IMR-90 (cell line): ENCODE measurements around the gene AXIN1. TPM values are rescaled to one million over a fixed set of nuclear protein-coding genes. Genes with fewer than 3 reads are reported as not detected.

Experiments used
- ATAC-seq: fragments of 200-7000 bp; cut with Tn5 transposase; 2 replicates; pipeline ENCODE4 v1.9.1; 2020; ENCODE audit warnings: low read depth, mild to moderate bottlenecking, moderate library complexity
- BruUV-seq: library from RNA; stranded (reverse); fragments of 400-500 nt; replicated peaks from 2 replicates; lab custom pipeline; 2021; lab: Mats Ljungman, UMichigan
- CTCF ChIA-PET: fragments of 300-600 bp; formaldehyde crosslinking; extraction: SDS; loops from one replicate; lab custom pipeline; 2021; ENCODE audit warnings: antibody characterized with exemption; lab: Yijun Ruan, JAX
- POLR2A ChIA-PET: fragments of 300-600 bp; sonication (Branson Sonifier 250); formaldehyde crosslinking; loops from one replicate; lab custom pipeline; 2022; ENCODE audit warnings: antibody characterized with exemption; ENCODE audit not compliant: unreplicated experiment; lab: Charles Lee
- DNase-seq: peaks from one replicate; pipeline ENCODE4 v3.0.0; 2013
- H2AFZ ChIP-seq: replicated peaks from 2 replicates; pipeline ENCODE3; 2013; ENCODE audit warnings: low read length, mild to moderate bottlenecking; ENCODE audit not compliant: poor library complexity
- H2AK5ac ChIP-seq: 2 replicates; pipeline ENCODE4 v1.6.1; 2013; ENCODE audit warnings: low read depth, low read length, inconsistent platforms
- H2AK9ac ChIP-seq: replicated peaks from 2 replicates; pipeline ENCODE3; 2013; ENCODE audit warnings: mild to moderate bottlenecking, low read depth, low read length, moderate library complexity; ENCODE audit not compliant: poor library complexity
- H2BK120ac ChIP-seq: 2 replicates; pipeline ENCODE4 v1.6.1; 2013; ENCODE audit warnings: low read depth, low read length, inconsistent platforms
- H2BK15ac ChIP-seq: 3 replicates; pipeline ENCODE4 v1.6.1; 2013; ENCODE audit warnings: low read depth, low read length, inconsistent platforms
- H2BK20ac ChIP-seq: 2 replicates; pipeline ENCODE4 v1.6.1; 2013; ENCODE audit warnings: low read depth, mild to moderate bottlenecking, inconsistent platforms, low read length, moderate library complexity
- H2BK5ac ChIP-seq: 2 replicates; pipeline ENCODE4 v1.6.1; 2013; ENCODE audit warnings: mild to moderate bottlenecking, low read depth, low read length, inconsistent platforms; ENCODE audit not compliant: poor library complexity, severe bottlenecking
- H3K14ac ChIP-seq: replicated peaks from 2 replicates; pipeline ENCODE4 v1.6.1; 2013; ENCODE audit warnings: low read depth, low read length, inconsistent platforms
- H3K18ac ChIP-seq: 2 replicates; pipeline ENCODE4 v1.6.1; 2013; ENCODE audit warnings: low read depth, low read length, control low read depth
- H3K23ac ChIP-seq: 2 replicates; pipeline ENCODE4 v1.6.1; 2013; ENCODE audit warnings: low read depth, low read length, inconsistent platforms
- H3K27ac ChIP-seq: 2 replicates; pipeline ENCODE4 v1.5.1; 2013; ENCODE audit warnings: mild to moderate bottlenecking, control low read depth, low read length; ENCODE audit not compliant: insufficient read depth
- H3K27me3 ChIP-seq: 2 replicates; pipeline ENCODE4 v1.6.1; 2013; ENCODE audit warnings: low read length; ENCODE audit not compliant: control insufficient read depth, insufficient read depth
- H3K36me3 ChIP-seq: 2 replicates; pipeline ENCODE4 v1.6.1; 2013; ENCODE audit warnings: low read length, mixed read lengths; ENCODE audit not compliant: control insufficient read depth, insufficient read depth
- H3K4ac ChIP-seq: 2 replicates; pipeline ENCODE4 v1.6.1; 2013; ENCODE audit warnings: low read depth, low read length, inconsistent platforms
- H3K4me1 ChIP-seq: 2 replicates; pipeline ENCODE4 v1.6.1; 2013; ENCODE audit warnings: low read length, mixed read lengths; ENCODE audit not compliant: control insufficient read depth, insufficient read depth
- H3K4me2 ChIP-seq: 2 replicates; pipeline ENCODE4 v1.6.1; 2013; ENCODE audit warnings: low read depth, mild to moderate bottlenecking, control low read depth, low read length, moderate library complexity
- H3K4me3 ChIP-seq: 2 replicates; pipeline ENCODE4 v1.5.1; 2013; ENCODE audit warnings: low read depth, mild to moderate bottlenecking, control low read depth, low read length, moderate library complexity; ENCODE audit not compliant: insufficient read depth
- H3K56ac ChIP-seq: 2 replicates; pipeline ENCODE4 v1.6.1; 2013; ENCODE audit warnings: low read length, inconsistent platforms; ENCODE audit not compliant: insufficient read depth; ENCODE audit errors: extremely low read depth
- H3K79me1 ChIP-seq, 2 experiments: 2 replicates each; pipeline ENCODE4 v1.6.1; 2013; ENCODE audit warnings: low read length in 2 of 2, inconsistent platforms in 1 of 2, low read depth in 1 of 2
- H3K9ac ChIP-seq: 2 replicates; pipeline ENCODE4 v1.6.1; 2013; ENCODE audit warnings: low read depth, low read length, control low read depth
- H3K9me1 ChIP-seq: 2 replicates; pipeline ENCODE4 v1.6.1; 2013; ENCODE audit warnings: low read length, inconsistent platforms; ENCODE audit not compliant: insufficient read depth
- H3K9me3 ChIP-seq: 2 replicates; pipeline ENCODE4 v1.6.1; 2013; ENCODE audit warnings: low read length; ENCODE audit not compliant: control insufficient read depth, insufficient read depth
- H4K20me1 ChIP-seq: 2 replicates; pipeline ENCODE4 v1.6.1; 2013; ENCODE audit warnings: low read length, inconsistent platforms; ENCODE audit not compliant: insufficient read depth
- H4K5ac ChIP-seq: 2 replicates; pipeline ENCODE4 v1.6.1; 2013; ENCODE audit warnings: mild to moderate bottlenecking, low read depth, low read length, control low read depth
- H4K8ac ChIP-seq, 2 experiments: 2 replicates each; pipeline ENCODE4 v1.6.1; 2013; ENCODE audit warnings: low read depth in 2 of 2, low read length in 2 of 2, control low read depth in 1 of 2, inconsistent platforms in 1 of 2
- H4K91ac ChIP-seq: 2 replicates; pipeline ENCODE4 v1.6.1; 2013; ENCODE audit warnings: low read depth, low read length, inconsistent platforms; ENCODE audit not compliant: insufficient read depth
- BHLHE40 ChIP-seq: fragments of 150-350 bp; IDR thresholded peaks from 2 replicates; pipeline ENCODE4 v1.6.1; 2016; ENCODE audit warnings: mild to moderate bottlenecking, low read depth, low read length
- CEBPB ChIP-seq: IDR thresholded peaks from 2 replicates; pipeline ENCODE4 v1.6.1; 2012; ENCODE audit warnings: low read depth, low read length, improper control_type of control experiment
- CHD1 ChIP-seq: IDR thresholded peaks from 2 replicates; pipeline ENCODE4 v1.6.1; 2012; ENCODE audit warnings: low read depth, low read length, improper control_type of control experiment
- MAFK ChIP-seq: IDR thresholded peaks from 2 replicates; pipeline ENCODE4 v1.6.1; 2012; ENCODE audit warnings: low read depth, low read length, improper control_type of control experiment
- MAZ ChIP-seq: IDR thresholded peaks from 2 replicates; pipeline ENCODE4 v1.6.1; 2012; ENCODE audit warnings: low read depth, mild to moderate bottlenecking, low read length, improper control_type of control experiment, moderate library complexity, borderline replicate concordance
- MXI1 ChIP-seq: IDR thresholded peaks from 2 replicates; pipeline ENCODE4 v1.6.1; 2012; ENCODE audit warnings: low read depth, mild to moderate bottlenecking, low read length, moderate library complexity, borderline replicate concordance
- NFE2L2 ChIP-seq: fragments of 150-350 bp; IDR thresholded peaks from 2 replicates; pipeline ENCODE4 v1.6.1; 2016; ENCODE audit warnings: low read depth, mild to moderate bottlenecking, low read length
- POLR2A ChIP-seq: IDR thresholded peaks from 2 replicates; pipeline ENCODE4 v1.6.1; 2012; ENCODE audit warnings: mild to moderate bottlenecking, low read depth, low read length
- RAD21 ChIP-seq: IDR thresholded peaks from 2 replicates; pipeline ENCODE4 v1.6.1; 2012; ENCODE audit warnings: low read length, improper control_type of control experiment
- RCOR1 ChIP-seq: IDR thresholded peaks from 2 replicates; pipeline ENCODE4 v1.6.1; 2012; ENCODE audit warnings: mild to moderate bottlenecking, low read length, improper control_type of control experiment; ENCODE audit not compliant: insufficient replicate concordance
- RFX5 ChIP-seq: IDR thresholded peaks from 2 replicates; pipeline ENCODE4 v1.8.0; 2012; ENCODE audit warnings: low read depth, mild to moderate bottlenecking, low read length, moderate library complexity
- SMC3 ChIP-seq: fragments of 150-350 bp; IDR thresholded peaks from 2 replicates; pipeline ENCODE4 v1.6.1; 2016; ENCODE audit warnings: low read depth, mild to moderate bottlenecking, antibody characterized with exemption, low read length, moderate library complexity
- WGBS, 2 experiments: methylation state at CpG; one replicate each; pipeline versions ENCODE4 v1.1.5 to v1.1.7; 2013; ENCODE audit warnings: missing lambda C conversion rate in 2 of 2; ENCODE audit not compliant: insufficient read length in 1 of 2; ENCODE audit errors: extremely low coverage in 2 of 2; 5-methylcytosine and 5-hydroxymethylcytosine counted together
- dilution Hi-C: fragments of 300-500 bp; cut with HindIII; formaldehyde crosslinking; loops from one replicate; pipeline ENCODE4 v1.14.3; 2018; ENCODE audit warnings: low sequenced_read_pairs; ENCODE audit not compliant: unreplicated experiment
- in situ Hi-C: fragments of 300-500 bp; cut with MboI; formaldehyde crosslinking; loops from 3 replicates; pipeline ENCODE4 v1.14.3; 2019; ENCODE audit warnings: low sequenced_read_pairs, inconsistent platforms, mixed read lengths
- intact Hi-C: fragments of 100-400 bp; cut with micrococcal nuclease; formaldehyde crosslinking; loops from 2 replicates; pipeline ENCODE4 v1.10.0; 2022
- polyA plus RNA-seq, 3 experiments: library from polyadenylated mRNA; depleted of rRNA; stranded (reverse); fragments of >200 nt; gene quantifications; 2 replicates each; pipeline ENCODE4 v1.2.3, GENCODE V29; 2012; ENCODE audit warnings: low replicate concordance in 1 of 3
- total RNA-seq: library from RNA; depleted of rRNA; stranded (reverse); fragments of >200 nt; gene quantifications from 2 replicates; pipeline ENCODE4 v1.2.3, GENCODE V29; 2012
- TF ChIP-seq, protein P1 (sequence below): conservative IDR thresholded peaks from 2 replicates; pipeline ENCODE4 v1.5.1; 2012; ENCODE audit warnings: mild to moderate bottlenecking, low read depth, low read length, improper control_type of control experiment
- TF ChIP-seq, protein P2 (sequence below): fragments of 150-350 bp; IDR thresholded peaks from 2 replicates; pipeline ENCODE4 v1.6.1; 2017; ENCODE audit warnings: mild to moderate bottlenecking, antibody characterized with exemption, low read length, low read depth

Gene AXIN1
- total and polyA plus RNA-seq, 2 of the 4 experiments (the other 2 are of a cell fraction), result 10.9 to 14.2 TPM

DNA sequence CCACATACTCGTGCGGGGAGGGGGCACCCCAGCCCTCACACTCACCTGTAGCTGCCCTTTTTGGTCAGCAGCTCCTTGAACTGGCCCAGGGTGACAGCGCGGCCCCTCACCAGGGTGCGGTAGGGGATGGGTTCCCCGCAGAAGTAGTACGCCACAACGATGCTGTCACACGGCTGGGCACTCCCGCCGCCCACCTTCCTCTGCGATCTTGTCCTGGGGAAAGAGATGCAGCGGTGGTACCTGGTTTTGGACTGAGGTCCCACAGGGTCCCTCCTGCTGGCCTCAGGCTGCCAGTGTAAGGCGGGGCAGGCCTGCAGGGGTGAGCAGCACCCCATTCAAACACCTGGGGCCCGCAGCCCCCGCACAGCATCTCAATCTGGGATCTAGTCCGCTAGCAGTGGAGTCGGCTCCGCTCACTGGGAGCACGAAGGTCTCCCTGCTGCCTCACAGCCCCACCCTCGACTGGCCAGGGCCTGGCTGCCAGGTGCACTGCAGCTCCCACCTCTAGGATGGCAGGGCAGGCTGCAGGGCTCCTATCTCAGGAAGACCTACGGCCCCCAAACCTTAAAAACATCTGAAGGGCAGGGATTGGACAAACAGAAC, 63.0 kb downstream of the AXIN1 start:
- no peak overlapping the region for H2BK120ac ChIP-seq
- no peak overlapping the region for H4K91ac ChIP-seq
- no peaks in the 10 kb centered on the region for H4K20me1 ChIP-seq
- H2BK20ac ChIP-seq, result no peak overlapping the region
- no peak overlapping the region for H4K5ac ChIP-seq
- no peaks in the 10 kb centered on the region for H3K9me3 ChIP-seq
- H3K23ac ChIP-seq, result no peak overlapping the region
- H3K18ac ChIP-seq, result no peak overlapping the region
- no peak overlapping the region for H3K4me3 ChIP-seq
- 97% methylated on average over 15 of the region's 22 CpGs; no CpG with 5 or more reads in 1 of the 2 experiments for WGBS, 2 experiments
- no peak overlapping the region for H2BK15ac ChIP-seq
- no peak overlapping the region for H2AK5ac ChIP-seq
- no peaks in the 10 kb centered on the region for H3K27me3 ChIP-seq
- no peak overlapping the region for H3K56ac ChIP-seq
- H4K8ac ChIP-seq, result no peak overlapping the region
- in situ Hi-C loops (no loop called here), dilution Hi-C loops (no loop called here), intact Hi-C loops (no loop called here)
- H3K36me3 ChIP-seq, result peaks cover 46% of the 10 kb centered on the region
- ChIA-PET POLR2A (no interaction called here), CTCF (no interaction called here)
- no peak for DNase-seq
- H3K9ac ChIP-seq, result no peak overlapping the region
- no peak overlapping the region for H3K4me2 ChIP-seq
- ATAC-seq, result no peak
- H3K4me1 ChIP-seq, result no peaks in the 10 kb centered on the region
- no peaks in the 10 kb centered on the region for H3K9me1 ChIP-seq
- H3K14ac ChIP-seq, result no peak overlapping the region
- no TSS peak for BruUV-seq
- no peak overlapping the region for H2BK5ac ChIP-seq
- no peak overlapping the region for H2AK9ac ChIP-seq
- TF ChIP-seq SMC3 (no peak), RAD21 (no peak), BHLHE40 (no peak), CEBPB (no peak), NFE2L2 (no peak), RCOR1 (no peak), CHD1 (no peak), POLR2A (no peak), RFX5 (no peak), MAFK (no peak), MAZ (no peak), MXI1 (no peak)
- TF ChIP-seq, protein P1, sequence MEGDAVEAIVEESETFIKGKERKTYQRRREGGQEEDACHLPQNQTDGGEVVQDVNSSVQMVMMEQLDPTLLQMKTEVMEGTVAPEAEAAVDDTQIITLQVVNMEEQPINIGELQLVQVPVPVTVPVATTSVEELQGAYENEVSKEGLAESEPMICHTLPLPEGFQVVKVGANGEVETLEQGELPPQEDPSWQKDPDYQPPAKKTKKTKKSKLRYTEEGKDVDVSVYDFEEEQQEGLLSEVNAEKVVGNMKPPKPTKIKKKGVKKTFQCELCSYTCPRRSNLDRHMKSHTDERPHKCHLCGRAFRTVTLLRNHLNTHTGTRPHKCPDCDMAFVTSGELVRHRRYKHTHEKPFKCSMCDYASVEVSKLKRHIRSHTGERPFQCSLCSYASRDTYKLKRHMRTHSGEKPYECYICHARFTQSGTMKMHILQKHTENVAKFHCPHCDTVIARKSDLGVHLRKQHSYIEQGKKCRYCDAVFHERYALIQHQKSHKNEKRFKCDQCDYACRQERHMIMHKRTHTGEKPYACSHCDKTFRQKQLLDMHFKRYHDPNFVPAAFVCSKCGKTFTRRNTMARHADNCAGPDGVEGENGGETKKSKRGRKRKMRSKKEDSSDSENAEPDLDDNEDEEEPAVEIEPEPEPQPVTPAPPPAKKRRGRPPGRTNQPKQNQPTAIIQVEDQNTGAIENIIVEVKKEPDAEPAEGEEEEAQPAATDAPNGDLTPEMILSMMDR, result no peak
- TF ChIP-seq, protein P2, sequence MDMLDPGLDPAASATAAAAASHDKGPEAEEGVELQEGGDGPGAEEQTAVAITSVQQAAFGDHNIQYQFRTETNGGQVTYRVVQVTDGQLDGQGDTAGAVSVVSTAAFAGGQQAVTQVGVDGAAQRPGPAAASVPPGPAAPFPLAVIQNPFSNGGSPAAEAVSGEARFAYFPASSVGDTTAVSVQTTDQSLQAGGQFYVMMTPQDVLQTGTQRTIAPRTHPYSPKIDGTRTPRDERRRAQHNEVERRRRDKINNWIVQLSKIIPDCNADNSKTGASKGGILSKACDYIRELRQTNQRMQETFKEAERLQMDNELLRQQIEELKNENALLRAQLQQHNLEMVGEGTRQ, result no peak
- H2AFZ ChIP-seq, result peak overlapping the region; percentile 43
- no peak overlapping the region for H3K27ac ChIP-seq
- no peak overlapping the region for H3K4ac ChIP-seq
- H3K79me1 ChIP-seq, result no peaks in the 10 kb centered on the region
